OCI-LY1 (cell line): ENCODE results near the gene PHOSPHO2.

Experiments
- H2AFZ ChIP-seq: fragments of 200-600 bp; sonication (generic), shearing (Covaris generic); 2 replicates; pipeline ENCODE4 v1.6.0; 2014; ENCODE audit warnings: antibody characterized with exemption, mild to moderate bottlenecking, low read length
- H3F3A ChIP-seq: fragments of 200-600 bp; sonication (generic), shearing (Covaris generic); 2 replicates; pipeline ENCODE4 v1.6.0; 2014; ENCODE audit warnings: mild to moderate bottlenecking, antibody characterized with exemption, low read length, moderate library complexity; ENCODE audit not compliant: insufficient read depth
- H3K27ac ChIP-seq: fragments of 200-600 bp; sonication (generic); 2 replicates; pipeline ENCODE4 v1.5.1; 2014; ENCODE audit warnings: low read length, mixed run types, mild to moderate bottlenecking, low read depth; ENCODE audit not compliant: poor library complexity, severe bottlenecking
- H3K27me3 ChIP-seq: fragments of 200-600 bp; sonication (generic); 2 replicates; pipeline ENCODE4 v1.6.0; 2014; ENCODE audit warnings: antibody characterized with exemption, mild to moderate bottlenecking, low read length, moderate library complexity; ENCODE audit not compliant: insufficient read depth
- H3K36me3 ChIP-seq: fragments of 200-600 bp; sonication (generic); 2 replicates; pipeline ENCODE4 v1.6.1; 2014; ENCODE audit warnings: mild to moderate bottlenecking, antibody characterized with exemption, low read length, moderate library complexity, mixed read lengths; ENCODE audit not compliant: insufficient read depth
- H3K4me1 ChIP-seq: fragments of 200-600 bp; sonication (generic); 2 replicates; pipeline ENCODE4 v1.5.1; 2014; ENCODE audit warnings: mild to moderate bottlenecking, low read length, moderate library complexity; ENCODE audit not compliant: insufficient read depth, severe bottlenecking
- H3K4me2 ChIP-seq: fragments of 200-600 bp; sonication (generic), shearing (Covaris generic); 2 replicates; pipeline ENCODE4 v1.6.1; 2014; ENCODE audit warnings: low read length
- H3K4me3 ChIP-seq: fragments of 200-600 bp; sonication (generic); 2 replicates; pipeline ENCODE4 v1.5.1; 2014; ENCODE audit warnings: low read length, low read depth, mild to moderate bottlenecking, mixed read lengths; ENCODE audit not compliant: poor library complexity, severe bottlenecking
- H3K79me2 ChIP-seq: fragments of 200-600 bp; shearing (Covaris generic); 2 replicates; pipeline ENCODE4 v1.6.1; 2016; ENCODE audit warnings: mixed run types, low read length, mixed read lengths; ENCODE audit not compliant: insufficient read depth
- H3K9ac ChIP-seq: fragments of 200-600 bp; sonication (generic), shearing (Covaris generic); 2 replicates; pipeline ENCODE4 v1.6.1; 2014; ENCODE audit warnings: mild to moderate bottlenecking, low read length, mixed read lengths
- H3K9me2 ChIP-seq: fragments of 200-600 bp; sonication (generic), shearing (Covaris generic); 2 replicates; pipeline ENCODE4 v1.6.1; 2014; ENCODE audit warnings: low read depth, mild to moderate bottlenecking, low read length, mixed read lengths
- H3K9me3 ChIP-seq: fragments of 200-600 bp; shearing (Covaris generic); 2 replicates; pipeline ENCODE4 v1.6.1; 2014; ENCODE audit warnings: low read length, mixed read lengths
- H4K20me1 ChIP-seq: fragments of 200-600 bp; sonication (generic), shearing (Covaris generic); 2 replicates; pipeline ENCODE4 v1.6.0; 2016; ENCODE audit warnings: mild to moderate bottlenecking, low read length; ENCODE audit not compliant: insufficient read depth
- CTCF ChIP-seq: fragments of 200-600 bp; sonication (generic), shearing (Covaris generic); IDR thresholded peaks from 2 replicates; pipeline ENCODE4 v1.5.1; 2017; ENCODE audit warnings: mild to moderate bottlenecking, antibody characterized with exemption, low read length, moderate library complexity, mixed read lengths
- EZH2 ChIP-seq: fragments of 200-600 bp; sonication (generic), shearing (Covaris generic); IDR thresholded peaks from 2 replicates; pipeline ENCODE4 v1.8.0; 2017; ENCODE audit warnings: borderline replicate concordance, mixed run types, mild to moderate bottlenecking, antibody characterized with exemption, low read length, moderate library complexity, mixed read lengths

PHOSPHO2 gene

DNA sequence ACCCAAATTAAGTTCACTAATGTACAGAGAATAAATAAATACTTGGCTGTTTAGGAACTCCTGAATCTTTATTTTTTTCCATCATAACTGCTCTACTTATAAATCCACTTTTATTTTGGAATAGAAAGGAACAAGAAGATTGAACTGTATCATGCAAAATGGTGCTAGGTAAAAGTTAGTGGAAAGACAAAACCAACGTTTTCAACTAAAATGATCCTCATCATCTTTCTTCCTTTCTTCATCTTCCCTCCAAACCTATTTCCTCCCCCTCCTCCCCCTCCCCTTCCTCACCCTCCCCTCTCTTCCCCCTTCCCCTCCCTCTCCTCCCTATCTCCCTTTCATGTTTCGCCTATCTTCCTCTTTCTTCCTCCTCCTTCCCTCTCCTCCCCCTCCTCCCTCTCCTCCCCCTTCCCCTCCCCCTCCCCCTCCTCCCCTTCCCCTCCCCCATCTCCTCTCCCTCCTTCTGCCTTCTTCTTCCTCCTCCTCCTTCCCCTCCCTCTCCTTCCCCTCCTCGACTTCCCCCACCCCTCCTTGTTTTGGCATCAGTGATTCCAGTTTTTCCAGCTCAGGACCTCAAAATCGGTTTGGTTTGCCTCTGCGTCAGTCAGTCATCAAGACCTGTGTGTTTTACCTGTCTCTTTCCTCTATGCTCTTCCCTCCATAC is 44.4 kb downstream of the PHOSPHO2 start:
- Histone ChIP-seq H2AFZ (no peak overlapping the region), H3K4me2 (no peak overlapping the region), H3K4me3 (no peak overlapping the region), H3K9ac (no peak overlapping the region), H3K27ac (no peak overlapping the region), H3K4me1 (peaks cover 8% of the 10 kb centered on the region), H3F3A (no peaks in the 10 kb centered on the region), H3K79me2 (no peaks in the 10 kb centered on the region), H3K36me3 (no peaks in the 10 kb centered on the region), H3K27me3 (peaks cover 6% of the 10 kb centered on the region; the same call in 1 of the 2 replicates), H4K20me1 (no peaks in the 10 kb centered on the region), H3K9me3 (no peaks in the 10 kb centered on the region), H3K9me2 (no peaks in the 10 kb centered on the region)
- TF ChIP-seq CTCF, result no peak
- TF ChIP-seq EZH2, result no peak

- H3F3A ChIP-seq, result no peaks in the 10 kb centered on the region
- no peak overlapping the region for H2AFZ ChIP-seq
- H3K9me2 ChIP-seq, result no peaks in the 10 kb centered on the region
- peaks cover 7% of the 10 kb centered on the region for H3K4me1 ChIP-seq
- no peaks in the 10 kb centered on the region for H3K79me2 ChIP-seq
- H4K20me1 ChIP-seq, result no peaks in the 10 kb centered on the region
- H3K4me3 ChIP-seq, result no peak overlapping the region
- no peak overlapping the region for H3K27ac ChIP-seq
- no peak overlapping the region for H3K9ac ChIP-seq
- H3K4me2 ChIP-seq, result no peak overlapping the region
- peaks cover 6% of the 10 kb centered on the region; the same call in 1 of the 2 replicates for H3K27me3 ChIP-seq
- H3K36me3 ChIP-seq, result no peaks in the 10 kb centered on the region
- no peaks in the 10 kb centered on the region for H3K9me3 ChIP-seq
- TF ChIP-seq CTCF (no peak), EZH2 (no peak)
These were observed 45.1 kb downstream of the PHOSPHO2 start for GRCh38 chr2:169739351-169739750.

GRCh38 chr2:169743549-169743948 is 49.3 kb downstream of the PHOSPHO2 start:
- Histone ChIP-seq H3K27ac (no peak overlapping the region), H3K9me3 (no peaks in the 10 kb centered on the region), H3K36me3 (no peaks in the 10 kb centered on the region), H4K20me1 (no peaks in the 10 kb centered on the region), H3F3A (no peaks in the 10 kb centered on the region), H3K79me2 (no peaks in the 10 kb centered on the region), H3K4me1 (no peaks in the 10 kb centered on the region), H3K4me2 (no peak overlapping the region), H3K4me3 (no peak overlapping the region), H3K9me2 (no peaks in the 10 kb centered on the region), H2AFZ (no peak overlapping the region), H3K9ac (no peak overlapping the region), H3K27me3 (no peaks in the 10 kb centered on the region)
- TF ChIP-seq EZH2 (no peak), CTCF (no peak)
